ENCODE data around the gene C2CD2.
"Not testable (repeated sequence)": the region's sequence is repeated elsewhere in the genome, so short reads cannot be mapped to it uniquely, and the experiment has no call there.

Gene C2CD2

GRCh38 chr21:41958886-41959563 is 5.2 kb upstream of the C2CD2 start:
- in situ Hi-C loops (cut with MboI; ENCODE audit: low sequenced_read_pairs): no loop called here

- in situ Hi-C loops (cut with MboI; ENCODE audit: low sequenced_read_pairs): no loop called here
Measured at GRCh38 chr21:41957991-41958766, 4.4 kb upstream of the C2CD2 start.

DNA sequence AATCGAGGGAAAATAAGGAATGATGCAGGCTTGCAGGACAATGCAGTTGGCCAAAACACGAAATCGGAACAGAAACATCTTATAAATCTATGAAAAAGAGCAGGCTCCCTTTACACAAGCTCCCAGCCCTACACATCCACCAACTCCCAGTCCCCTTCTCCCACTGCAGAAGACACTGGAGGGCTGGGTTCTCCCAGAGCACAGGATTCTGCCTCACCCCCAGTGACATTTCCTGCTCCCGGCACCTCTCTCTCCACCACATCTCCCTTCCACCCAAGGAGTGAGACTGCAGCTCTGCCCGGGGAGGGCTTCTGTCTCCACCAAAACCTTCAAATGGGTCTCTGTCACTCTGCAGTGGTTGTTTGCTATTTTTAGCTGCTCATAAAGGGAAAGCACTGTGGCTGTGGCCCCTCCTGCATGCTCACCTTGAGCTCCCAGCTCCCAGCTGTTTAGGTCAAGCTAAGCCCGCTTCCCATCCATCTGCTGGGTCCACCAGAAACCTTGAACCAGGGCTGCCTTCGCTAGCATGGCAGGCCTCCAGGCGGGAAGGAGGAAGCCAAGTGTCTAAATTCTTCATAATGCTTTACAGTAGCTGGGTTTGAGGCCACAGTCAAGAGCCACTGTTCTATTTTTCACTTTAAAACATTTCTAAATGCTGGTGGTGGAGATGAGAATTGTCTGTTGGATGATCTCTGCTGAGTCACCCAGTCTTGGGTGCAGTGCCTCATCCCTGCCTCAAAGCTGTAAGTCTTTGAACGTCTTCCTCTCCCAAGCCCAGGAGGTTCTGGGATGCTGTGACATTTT is 3.3 kb upstream of the C2CD2 start:
- in situ Hi-C loops (cut with MboI; ENCODE audit: low sequenced_read_pairs): no loop called here

- in situ Hi-C loops (cut with MboI; ENCODE audit: low sequenced_read_pairs): no loop called here
Measured at GRCh38 chr21:41955516-41955915, 1.7 kb upstream of the C2CD2 start.

- in situ Hi-C loops (cut with MboI; ENCODE audit: low sequenced_read_pairs): no loop called here
Measured at GRCh38 chr21:41954654-41955499, 1.1 kb upstream of the C2CD2 start.

DNA sequence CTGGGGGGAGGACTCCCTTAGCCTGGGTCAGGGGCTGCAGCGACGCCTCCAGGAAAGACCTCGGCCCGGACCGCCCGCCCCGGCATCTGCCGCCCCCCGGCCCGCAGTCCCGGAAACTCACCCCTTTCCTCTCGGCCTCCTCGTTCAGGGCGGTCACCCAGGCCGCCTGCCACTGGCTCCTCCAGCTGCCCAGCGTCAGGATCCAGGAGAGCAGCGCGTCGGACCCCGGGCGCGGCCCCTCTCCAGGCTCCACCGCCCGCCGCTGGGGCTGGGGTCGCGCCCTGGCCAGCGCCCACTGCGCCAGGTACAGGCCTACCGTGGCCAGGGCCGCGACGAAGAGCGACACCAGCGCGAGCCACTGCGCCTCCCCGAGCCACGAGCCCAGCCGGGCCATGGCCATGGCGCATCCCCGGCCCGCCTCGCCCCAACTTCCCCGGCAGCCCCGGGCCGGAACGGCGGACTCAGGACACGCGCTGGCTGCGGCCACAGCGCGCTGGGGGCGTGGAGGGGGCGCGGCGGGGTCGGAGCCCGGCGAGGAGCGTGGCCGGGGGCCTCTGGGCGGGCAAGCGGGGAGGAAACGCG is 478 bp downstream of the C2CD2 start:
- in situ Hi-C loops (cut with MboI; ENCODE audit: low sequenced_read_pairs): no loop called here

DNA sequence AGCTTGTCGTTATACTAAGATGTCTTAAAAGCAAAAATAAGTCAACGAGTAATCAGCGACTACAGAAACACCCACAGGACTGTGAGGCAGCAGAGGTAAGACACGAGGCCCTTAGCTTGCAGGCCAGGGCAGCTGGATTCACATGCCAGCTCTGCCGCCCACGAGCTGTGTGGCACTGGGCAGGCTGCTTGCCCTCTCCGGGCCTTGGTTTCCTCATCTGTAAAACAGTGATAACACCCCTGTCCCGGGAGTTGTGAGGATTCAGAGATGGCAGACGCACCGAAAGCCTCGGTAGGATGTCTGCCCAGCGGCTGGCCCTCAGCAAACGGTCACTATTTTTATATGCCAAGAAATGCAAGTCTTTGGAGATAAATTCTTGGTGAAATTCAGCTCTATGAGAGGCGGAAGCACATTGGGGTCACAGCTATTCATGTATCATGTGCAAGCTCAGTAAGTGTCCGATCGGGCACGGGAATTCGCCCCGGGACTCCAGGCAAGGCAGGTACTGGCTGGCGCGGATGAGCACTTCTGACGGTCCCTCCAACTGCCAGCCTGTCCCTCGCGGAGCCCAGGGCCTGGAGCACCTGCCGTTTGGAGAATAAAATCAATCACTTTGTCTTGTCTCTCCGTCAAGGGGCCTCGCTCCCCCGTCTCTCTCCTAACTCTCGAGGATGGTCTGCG is 1.1 kb downstream of the C2CD2 start:
- in situ Hi-C loops (cut with MboI; ENCODE audit: low sequenced_read_pairs): no loop called here

DNA sequence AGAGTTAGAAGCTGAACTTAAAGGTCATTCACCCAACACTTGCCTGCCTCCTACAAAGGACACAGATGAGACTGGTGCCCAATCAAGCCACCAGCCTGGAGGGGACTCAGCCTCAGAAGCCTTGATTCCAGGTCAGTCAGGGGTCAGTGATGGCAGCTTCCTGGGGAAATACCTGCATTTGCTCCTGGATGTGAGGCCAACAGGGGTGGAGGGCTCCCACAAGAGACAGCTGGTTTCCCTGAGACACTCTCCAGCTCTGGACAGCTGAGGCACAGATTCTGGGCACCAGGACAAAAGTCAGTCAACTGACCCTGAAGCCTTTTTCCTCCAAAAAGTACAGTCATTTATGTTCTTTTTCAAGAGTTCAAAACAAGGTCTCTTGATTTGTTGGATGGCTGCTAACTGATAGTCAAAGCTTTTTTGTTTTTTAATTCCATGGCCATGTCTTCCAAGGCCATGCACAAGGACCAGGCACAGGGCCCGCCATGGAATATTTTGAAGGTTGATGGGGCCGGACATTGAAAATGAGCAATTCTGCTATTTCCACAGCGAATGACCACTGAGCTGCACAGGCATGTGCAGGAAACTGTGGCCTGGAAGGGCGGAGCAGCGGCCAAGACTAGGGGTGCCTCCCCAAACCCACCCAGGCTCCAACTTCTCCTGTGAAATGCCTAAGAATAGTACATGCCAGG is 1.8 kb downstream of the C2CD2 start:
- in situ Hi-C loops (cut with MboI; ENCODE audit: low sequenced_read_pairs): no loop called here

- in situ Hi-C loops (cut with MboI; ENCODE audit: low sequenced_read_pairs): no loop called here
Measured at GRCh38 chr21:41950941-41951351, 2.9 kb downstream of the C2CD2 start.

GRCh38 chr21:41949631-41950030 is 4.2 kb downstream of the C2CD2 start:
- in situ Hi-C loops (cut with MboI; ENCODE audit: low sequenced_read_pairs): not testable (repeated sequence)

DNA sequence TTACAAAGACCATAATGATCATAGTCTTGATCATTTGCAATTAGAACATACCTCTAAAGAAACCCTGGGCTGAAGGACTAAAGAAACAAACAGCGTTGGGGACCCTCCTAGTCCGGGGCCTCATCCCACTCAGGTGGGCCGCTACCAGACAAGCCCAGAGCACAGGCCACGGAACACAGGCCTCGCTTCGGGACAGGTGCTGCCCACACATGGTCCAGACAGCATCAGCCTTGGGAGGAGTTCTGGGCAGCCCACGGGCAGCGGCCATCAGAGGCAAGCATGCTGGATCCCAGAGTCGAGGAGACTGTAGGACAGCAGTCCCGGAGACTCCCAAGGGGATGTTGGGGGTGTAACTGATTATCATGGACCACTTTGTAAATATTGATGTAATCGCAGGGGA is 4.9 kb downstream of the C2CD2 start:
- in situ Hi-C loops (cut with MboI; ENCODE audit: low sequenced_read_pairs): no loop called here

- in situ Hi-C loops (cut with MboI; ENCODE audit: low sequenced_read_pairs): no loop called here
Measured at GRCh38 chr21:41948078-41948895, 5.5 kb downstream of the C2CD2 start.

DNA sequence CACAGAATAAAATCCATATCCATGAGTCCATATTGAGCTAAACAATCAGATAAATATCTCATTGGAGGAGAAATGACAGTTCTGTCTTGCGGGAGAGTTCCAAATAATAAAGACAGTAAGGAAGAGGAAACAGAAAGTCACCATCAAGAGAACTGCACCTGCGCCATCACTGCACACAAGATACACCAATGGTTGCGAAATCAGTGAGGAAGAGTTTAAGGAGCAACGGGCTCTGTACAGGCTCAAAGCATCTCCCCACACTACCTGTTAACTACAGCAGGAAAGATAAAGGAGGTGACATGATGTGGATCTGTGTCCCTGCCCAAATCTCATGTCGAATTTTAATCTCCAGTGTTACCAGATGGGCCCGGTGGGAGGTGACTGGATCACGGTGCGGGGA is 7.8 kb downstream of the C2CD2 start:
- in situ Hi-C loops (cut with MboI; ENCODE audit: low sequenced_read_pairs): no loop called here

- in situ Hi-C loops (cut with MboI; ENCODE audit: low sequenced_read_pairs): no loop called here
Measured at GRCh38 chr21:41943851-41944250, 10.0 kb downstream of the C2CD2 start.

GRCh38 chr21:41942457-41942856 is 11.4 kb downstream of the C2CD2 start:
- in situ Hi-C loops (cut with MboI; ENCODE audit: low sequenced_read_pairs): no loop called here

DNA sequence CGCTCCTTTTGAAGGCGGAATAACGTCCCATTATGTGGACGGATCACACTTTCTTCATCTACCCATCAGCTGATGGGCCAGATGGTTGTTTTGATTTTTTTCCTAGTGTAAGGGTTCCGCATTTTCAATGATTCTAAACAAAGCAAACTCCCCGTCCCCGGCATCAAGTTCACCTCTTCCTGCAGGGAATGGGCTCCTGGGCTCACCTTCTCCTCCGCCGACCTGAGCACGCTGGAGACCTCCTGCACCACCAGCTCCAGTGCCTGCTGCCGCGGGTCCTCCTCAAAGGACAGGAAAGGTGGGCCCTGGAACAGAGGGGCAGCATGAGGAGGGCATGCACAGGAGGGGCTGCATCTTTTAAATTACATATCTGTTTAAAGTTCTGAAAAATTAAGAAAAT is 11.9 kb downstream of the C2CD2 start:
- in situ Hi-C loops (cut with MboI; ENCODE audit: low sequenced_read_pairs): no loop called here

DNA sequence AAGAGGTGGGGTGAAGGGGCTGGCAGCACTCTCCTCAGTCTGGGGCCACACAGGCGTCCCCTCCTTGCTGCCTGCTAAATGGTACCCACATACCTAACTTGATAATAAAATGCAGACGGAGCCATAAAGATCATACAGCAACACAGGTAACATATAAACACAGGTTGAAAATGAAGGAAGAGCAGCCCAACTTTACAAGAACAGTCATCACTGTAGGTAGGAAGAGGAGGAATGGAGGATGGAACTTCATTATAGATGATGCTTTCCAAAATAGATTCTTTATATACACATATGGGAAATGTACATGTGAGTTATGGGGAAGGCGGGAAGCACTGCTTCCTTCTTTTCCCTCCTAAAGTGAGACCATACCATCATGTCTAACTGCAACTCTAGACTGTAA is 13.4 kb downstream of the C2CD2 start:
- in situ Hi-C loops (cut with MboI; ENCODE audit: low sequenced_read_pairs): no loop called here

DNA sequence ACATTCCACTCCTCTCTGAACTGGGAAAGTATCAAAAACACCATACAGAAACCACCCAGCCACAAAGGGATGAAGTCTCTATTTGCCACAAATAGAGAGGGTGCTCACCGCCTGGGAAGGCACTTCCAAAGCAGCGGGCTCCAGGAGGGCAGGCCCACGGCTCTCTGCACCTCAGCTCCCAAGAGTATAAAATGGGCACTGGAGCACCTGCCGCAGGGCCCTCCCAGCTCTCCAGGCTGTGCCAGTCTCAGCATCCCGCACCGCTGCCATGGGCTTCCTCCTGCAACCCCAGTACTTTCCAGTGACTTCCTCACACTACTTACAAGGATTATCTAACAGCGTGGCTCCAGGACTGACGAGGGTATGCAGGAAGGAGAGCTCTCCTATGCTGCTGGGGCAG is 14.4 kb downstream of the C2CD2 start:
- in situ Hi-C loops (cut with MboI; ENCODE audit: low sequenced_read_pairs): no loop called here

Measured in HL-60/S4 (cell line).